ENCODE measurements around the gene RAB33B.

The RAB33B gene

GRCh38 chr4:139508581-139509237, 54.8 kb downstream of the RAB33B start:
- H3K4me3 ChIP-seq (ENCODE audit: low read length) = no peak overlapping the region
- no peak for TF ChIP-seq ZNF274 (IDR thresholded peaks at IDR 0.05; ENCODE audit: low read depth, low read length)

- TF ChIP-seq ZNF274 (IDR thresholded peaks at IDR 0.05; ENCODE audit: low read depth, low read length) = no peak
- H3K4me3 ChIP-seq (ENCODE audit: low read length) = no peak overlapping the region
Measured at GRCh38 chr4:139509727-139510410, 55.9 kb downstream of the RAB33B start.

GRCh38 chr4:139511320-139511719, 57.4 kb downstream of the RAB33B start:
- no peak overlapping the region for H3K4me3 ChIP-seq (ENCODE audit: low read length)
- no peak for TF ChIP-seq ZNF274 (IDR thresholded peaks at IDR 0.05; ENCODE audit: low read depth, low read length)

GRCh38 chr4:139514382-139515059, 60.6 kb downstream of the RAB33B start:
- TF ChIP-seq ZNF274 (IDR thresholded peaks at IDR 0.05; ENCODE audit: low read depth, low read length) = no peak
- no peak overlapping the region for H3K4me3 ChIP-seq (ENCODE audit: low read length)

- no peak for TF ChIP-seq ZNF274 (IDR thresholded peaks at IDR 0.05; ENCODE audit: low read depth, low read length)
- no peak overlapping the region for H3K4me3 ChIP-seq (ENCODE audit: low read length)
Measured at GRCh38 chr4:139515531-139515958, 61.6 kb downstream of the RAB33B start.

- no peak overlapping the region for H3K4me3 ChIP-seq (ENCODE audit: low read length)
- no peak for TF ChIP-seq ZNF274 (IDR thresholded peaks at IDR 0.05; ENCODE audit: low read depth, low read length)
Measured at GRCh38 chr4:139521754-139522401, 68.0 kb downstream of the RAB33B start.

GRCh38 chr4:139522457-139522856, 68.5 kb downstream of the RAB33B start:
- H3K4me3 ChIP-seq (ENCODE audit: low read length) = no peak overlapping the region
- no peak for TF ChIP-seq ZNF274 (IDR thresholded peaks at IDR 0.05; ENCODE audit: low read depth, low read length)

GRCh38 chr4:139523076-139523475, 69.2 kb downstream of the RAB33B start:
- no peak for TF ChIP-seq ZNF274 (IDR thresholded peaks at IDR 0.05; ENCODE audit: low read depth, low read length)
- H3K4me3 ChIP-seq (ENCODE audit: low read length) = no peak overlapping the region

- TF ChIP-seq ZNF274 (IDR thresholded peaks at IDR 0.05; ENCODE audit: low read depth, low read length) = no peak
- no peak overlapping the region for H3K4me3 ChIP-seq (ENCODE audit: low read length)
Measured at GRCh38 chr4:139524062-139524631, 70.2 kb downstream of the RAB33B start.

- TF ChIP-seq ZNF274 (IDR thresholded peaks at IDR 0.05; ENCODE audit: low read depth, low read length) = no peak
Measured at GRCh38 chr4:139525414-139525813, 71.5 kb downstream of the RAB33B start.

More at GRCh38 chr4:139525414-139525813, 71.5 kb downstream of the RAB33B start:
- no peak overlapping the region for H3K4me3 ChIP-seq (ENCODE audit: low read length)

All from GM08714 (cell line).